ENCODE results near the gene PSMA5. TPM values are rescaled to one million over a fixed set of nuclear protein-coding genes. Genes with fewer than 3 reads are reported as not detected.

Gene PSMA5
- total and polyA plus RNA-seq, 10 donors, result 29.9 to 87.0 (median 61.7) TPM

- Histone ChIP-seq H3K27ac (peak overlapping the region in 4 of 8 donors; percentile 6 to 86 (median 82)), H3K4me1 (peaks cover 9 to 68% (median 36%) of the 10 kb centered on the region in 6 donors)
Measured at GRCh38 chr1:109388884-109389637, 37.2 kb downstream of the PSMA5 start.

GRCh38 chr1:109388208-109388711, 38.0 kb downstream of the PSMA5 start:
- no peaks in the 10 kb centered on the region for H3K9me3 ChIP-seq
- TF ChIP-seq POLR2A (IDR thresholded peaks at IDR 0.05) (no peak), POLR2AphosphoS5 (IDR thresholded peaks at IDR 0.05) (no peak), CTCF (IDR thresholded peaks at IDR 0.05 in 8 of 11, conservative IDR thresholded peaks at IDR 0.05 in 3 of 11) (no peak)
- intact Hi-C loops (cut with DNase I; ENCODE audit: low total_unique reads), result no loop called here
- peaks cover 3 to 60% (median 30%) of the 10 kb centered on the region in 6 donors for H3K4me1 ChIP-seq
- no peak for DNase-seq
- H3K27me3 ChIP-seq (replicated peaks in 1 of 7), result peaks cover 0 to 42% (median 0%) of the 10 kb centered on the region in 7 donors
- no peak overlapping the region for H3K27ac ChIP-seq
- no peaks in the 10 kb centered on the region for H3K36me3 ChIP-seq
- WGBS, 5 donors, result 95 to 98% (median 96%) methylated on average over 5 of the region's 5 CpGs
- no peak overlapping the region for H3K4me3 ChIP-seq

More at GRCh38 chr1:109388884-109389637, 37.2 kb downstream of the PSMA5 start:
- H3K27me3 ChIP-seq (replicated peaks in 1 of 7), result peaks cover 0 to 45% (median 0%) of the 10 kb centered on the region in 7 donors
- no peaks in the 10 kb centered on the region for H3K36me3 ChIP-seq
- intact Hi-C loops (cut with DNase I; ENCODE audit: low total_unique reads), result no loop called here
- WGBS, 5 donors, result 69 to 85% (median 82%) methylated on average over 7 of the region's 7 CpGs
- H3K4me3 ChIP-seq, result no peak overlapping the region
- no peak for DNase-seq
- TF ChIP-seq POLR2AphosphoS5 (IDR thresholded peaks at IDR 0.05), result no peak
- no peak for TF ChIP-seq CTCF (IDR thresholded peaks at IDR 0.05 in 8 of 11, conservative IDR thresholded peaks at IDR 0.05 in 3 of 11)
- TF ChIP-seq POLR2A (IDR thresholded peaks at IDR 0.05), result no peak
- no peaks in the 10 kb centered on the region for H3K9me3 ChIP-seq

DNA sequence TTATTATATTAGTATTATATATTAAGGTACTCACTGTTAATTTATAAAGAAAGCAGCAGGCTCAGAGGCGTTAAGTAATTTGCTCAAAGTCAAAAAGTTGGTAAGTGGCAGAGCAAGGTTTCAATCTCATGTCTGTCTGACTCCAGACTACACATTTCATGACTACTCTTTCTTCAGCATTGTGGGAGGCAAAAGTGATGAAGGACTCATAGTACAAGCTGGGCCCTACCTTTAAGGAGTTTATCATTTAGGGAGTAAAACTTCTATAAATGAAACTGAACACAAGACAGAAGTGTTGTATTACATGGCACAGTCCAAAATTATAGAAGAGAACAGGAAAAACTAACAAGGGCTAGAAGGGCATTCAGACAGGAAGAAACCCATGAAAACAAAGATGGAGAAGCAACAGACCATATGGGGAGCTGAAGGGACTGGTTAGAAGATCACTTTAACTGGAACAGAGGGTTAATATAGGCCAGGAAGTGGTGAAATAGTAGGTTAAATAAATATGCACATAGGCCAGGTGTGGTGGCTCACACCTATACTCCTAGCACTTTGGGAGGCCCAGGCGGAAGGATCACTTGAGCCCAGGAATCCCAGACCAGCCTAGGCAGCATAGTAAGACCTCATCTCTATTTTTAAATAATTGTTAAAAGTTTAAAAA, 40.1 kb downstream of the PSMA5 start:
- H3K4me1 ChIP-seq, result peaks cover 0 to 39% (median 10%) of the 10 kb centered on the region in 6 donors
- no peak overlapping the region for H3K4me3 ChIP-seq
- H3K9me3 ChIP-seq, result no peaks in the 10 kb centered on the region
- H3K27ac ChIP-seq, result peak overlapping the region in 1 of 8 donors; percentile 19
- 86 to 91% (median 91%) methylated on average over 2 of the region's 2 CpGs for WGBS, 5 donors
- peaks cover 0 to 36% (median 0%) of the 10 kb centered on the region in 7 donors for H3K27me3 ChIP-seq (replicated peaks in 1 of 7)
- no peaks in the 10 kb centered on the region for H3K36me3 ChIP-seq
- intact Hi-C loops (cut with DNase I; ENCODE audit: low total_unique reads), result no loop called here
- no peak for TF ChIP-seq POLR2A (IDR thresholded peaks at IDR 0.05)
- no peak for TF ChIP-seq CTCF (IDR thresholded peaks at IDR 0.05 in 8 of 11, conservative IDR thresholded peaks at IDR 0.05 in 3 of 11)
- no peak for TF ChIP-seq POLR2AphosphoS5 (IDR thresholded peaks at IDR 0.05)
- DNase-seq, result no peak

DNA sequence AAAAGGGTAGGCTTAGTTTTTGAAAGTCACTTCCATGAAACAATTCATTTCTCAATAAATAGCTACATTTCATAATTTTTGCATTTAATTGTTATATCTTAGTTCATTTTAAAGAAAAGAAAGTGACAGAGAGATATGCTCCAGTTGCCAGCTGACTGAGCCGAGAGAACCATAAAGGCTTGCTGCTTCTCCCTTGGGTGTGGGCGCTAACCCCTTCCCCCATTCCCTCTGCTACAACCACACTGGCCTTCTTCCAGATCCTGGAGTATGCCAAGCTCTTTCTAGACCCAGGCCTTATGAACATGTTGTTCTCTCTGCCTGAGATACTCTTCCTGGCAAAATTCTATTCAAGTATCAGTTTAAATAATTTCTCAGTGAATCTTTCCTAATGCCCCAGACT, 40.8 kb downstream of the PSMA5 start:
- no peak for DNase-seq
- Histone ChIP-seq H3K27me3 (replicated peaks in 1 of 7) (peaks cover 0 to 36% (median 0%) of the 10 kb centered on the region in 7 donors), H3K9me3 (no peaks in the 10 kb centered on the region), H3K27ac (no peak overlapping the region), H3K4me3 (no peak overlapping the region), H3K4me1 (peaks cover 0 to 31% (median 4%) of the 10 kb centered on the region in 6 donors), H3K36me3 (no peaks in the 10 kb centered on the region)
- intact Hi-C loops (cut with DNase I; ENCODE audit: low total_unique reads), result no loop called here
- TF ChIP-seq CTCF (IDR thresholded peaks at IDR 0.05 in 8 of 11, conservative IDR thresholded peaks at IDR 0.05 in 3 of 11) (no peak), POLR2AphosphoS5 (IDR thresholded peaks at IDR 0.05) (no peak), POLR2A (IDR thresholded peaks at IDR 0.05) (no peak)
- 81 to 94% (median 82%) methylated on average over 2 of the region's 2 CpGs for WGBS, 5 donors
